Jurkat, Clone E6-1 (cell line): ENCODE results near the gene ACTL6A. TPM values are rescaled to one million over a fixed set of nuclear protein-coding genes. Genes with fewer than 3 reads are reported as not detected.
"Not testable (repeated sequence)": the region's sequence is repeated elsewhere in the genome, so short reads cannot be mapped to it uniquely, and the experiment has no call there.

Experiments
- DNase-seq: peaks from one replicate; pipeline ENCODE4 v3.0.0-alpha.2; 2011; ENCODE audit warnings: low read depth, low spot score
- H3K4me3 ChIP-seq: 2 replicates; pipeline ENCODE4 v1.5.1; 2011; ENCODE audit warnings: mild to moderate bottlenecking, low read length, control low read depth, moderate library complexity
- polyA plus RNA-seq: library from polyadenylated mRNA; unstranded; fragments of >200 nt; gene quantifications from one replicate; pipeline ENCODE4 v1.2.1, GENCODE V29; 2012; ENCODE audit warnings: missing spikeins; ENCODE audit not compliant: insufficient read length, insufficient read depth

Gene ACTL6A
- 148 TPM for polyA plus RNA-seq

DNA sequence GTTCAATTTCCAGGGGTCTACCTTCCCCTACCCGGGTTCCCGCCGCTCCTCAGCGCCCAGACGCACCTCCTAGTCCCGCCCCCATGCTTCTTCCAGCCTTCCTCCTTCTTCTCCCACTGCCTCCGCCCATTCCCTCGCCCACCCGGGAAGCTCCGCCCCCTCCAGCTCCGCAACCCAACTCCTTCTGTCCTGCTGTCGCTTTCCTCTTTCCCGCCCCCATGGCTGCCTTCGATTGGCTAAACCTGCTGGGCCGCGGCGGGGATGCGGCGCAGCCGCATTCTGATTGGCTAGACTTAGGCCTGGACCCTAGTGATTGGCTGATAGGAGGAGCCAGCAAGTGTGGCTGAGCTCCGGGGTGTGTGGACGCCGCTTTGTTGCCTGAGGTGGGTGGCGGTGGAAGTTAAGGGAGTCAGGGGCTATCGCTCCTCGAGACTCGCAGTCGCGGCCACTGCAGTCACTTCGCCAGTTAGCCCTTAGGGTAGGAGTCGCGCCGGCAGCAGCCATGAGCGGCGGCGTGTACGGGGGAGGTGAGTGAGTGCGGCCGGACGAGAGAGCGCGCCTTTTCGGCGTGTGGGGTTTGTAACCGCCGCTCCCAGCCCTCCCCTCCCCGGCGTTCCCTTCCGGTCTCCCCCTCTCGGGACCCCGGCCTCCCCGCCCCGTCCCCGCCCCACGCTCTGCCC is at the start of gene ACTL6A:
ACTL6A (plus strand) TSS at position 336 of the 680 bp plus-strand sequence; CDS start at position 503, 167 bp downstream.
- DNase-seq = peak; percentile 99
- H3K4me3 ChIP-seq = peak within 1 kb of the TSS; percentile 84

DNA sequence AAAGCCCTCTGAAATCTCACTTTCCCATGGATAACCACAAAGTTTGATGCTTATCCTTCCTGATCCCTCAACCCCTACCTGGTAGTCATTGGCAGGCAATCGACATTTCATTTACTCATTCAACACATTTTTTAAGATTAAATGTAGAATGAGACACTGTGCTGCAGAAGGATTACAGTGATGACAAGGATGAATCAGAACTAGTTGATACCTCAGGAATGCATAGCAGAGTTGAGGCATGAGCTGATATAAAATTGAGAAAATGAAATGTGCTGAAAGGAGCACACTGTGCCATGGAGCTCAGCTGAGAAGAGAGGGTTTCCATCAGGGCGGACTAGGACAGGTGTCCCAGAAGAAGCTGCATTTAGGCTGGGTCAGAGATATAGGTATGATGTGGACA is 48.9 kb upstream of the ACTL6A start:
- no peak for DNase-seq

DNA sequence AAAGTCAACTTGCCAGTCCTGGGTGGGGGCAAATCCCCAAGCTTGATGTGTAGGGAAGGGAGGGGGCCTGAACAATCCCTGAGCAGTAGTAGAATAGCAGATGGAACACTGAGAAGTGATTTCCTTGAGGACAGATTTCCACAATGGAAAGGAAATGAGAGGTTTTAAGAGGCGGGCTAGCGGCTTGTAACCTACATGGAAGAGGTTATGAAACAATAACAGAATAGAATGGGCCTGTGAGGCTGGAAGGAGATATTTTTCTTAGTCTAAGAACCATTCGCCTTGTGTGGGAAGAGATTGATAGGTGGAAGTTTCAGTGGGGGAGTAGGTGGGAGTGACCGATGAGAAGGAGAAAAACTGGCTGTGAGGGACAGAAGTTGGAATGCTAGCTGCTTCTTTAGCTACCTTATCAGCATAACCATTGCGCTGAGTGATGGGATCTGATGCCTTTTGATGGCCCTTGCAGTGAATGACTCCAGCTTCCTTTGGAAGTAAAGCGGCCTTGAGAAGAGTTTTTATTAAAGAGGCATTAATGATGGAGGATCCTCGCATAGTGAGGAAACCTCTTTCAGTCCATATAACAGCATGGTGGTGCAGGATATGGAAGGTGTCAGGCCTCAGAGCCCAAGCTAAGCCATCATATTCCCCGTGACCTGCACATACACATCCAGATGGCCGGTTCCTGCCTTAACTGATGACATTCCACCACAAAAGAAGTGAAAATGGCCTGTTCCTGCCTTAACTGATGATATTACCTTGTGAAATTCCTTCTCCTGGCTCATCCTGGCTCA is 46.1 kb upstream of the ACTL6A start:
- not testable (repeated sequence) for DNase-seq, H3K4me3 ChIP-seq

More for the DNA sequence above, 48.9 kb upstream of the ACTL6A start:
- H3K4me3 ChIP-seq = no peak overlapping the region

DNA sequence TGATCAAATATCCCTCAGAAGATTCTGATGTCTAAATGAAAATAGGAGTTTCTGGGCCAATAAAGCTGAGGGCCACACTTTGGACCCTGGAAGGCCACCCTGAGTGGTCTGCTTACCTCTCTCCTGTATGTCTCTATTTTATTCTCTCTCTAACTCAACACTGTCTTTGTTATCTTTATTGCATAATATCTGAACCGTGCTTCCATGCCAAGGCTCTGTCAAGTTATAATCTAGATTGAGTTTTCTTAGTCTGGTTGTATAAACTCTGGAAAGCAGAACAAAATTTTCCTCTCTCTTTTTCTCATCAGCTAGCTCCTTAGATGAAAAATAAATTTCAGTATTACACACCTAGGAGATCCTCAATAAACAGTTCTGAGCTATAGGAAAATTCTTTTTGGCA is 36.2 kb upstream of the ACTL6A start:
- H3K4me3 ChIP-seq = no peak overlapping the region
- no peak for DNase-seq

- no peak overlapping the region for H3K4me3 ChIP-seq
- DNase-seq = no peak
Measured at GRCh38 chr3:179526989-179527391, 35.7 kb upstream of the ACTL6A start.

GRCh38 chr3:179528772-179529171 is 34.0 kb upstream of the ACTL6A start:
- no peak overlapping the region for H3K4me3 ChIP-seq
- DNase-seq = no peak

GRCh38 chr3:179531576-179531975 is 31.1 kb upstream of the ACTL6A start:
- H3K4me3 ChIP-seq = no peak overlapping the region
- DNase-seq = no peak

DNA sequence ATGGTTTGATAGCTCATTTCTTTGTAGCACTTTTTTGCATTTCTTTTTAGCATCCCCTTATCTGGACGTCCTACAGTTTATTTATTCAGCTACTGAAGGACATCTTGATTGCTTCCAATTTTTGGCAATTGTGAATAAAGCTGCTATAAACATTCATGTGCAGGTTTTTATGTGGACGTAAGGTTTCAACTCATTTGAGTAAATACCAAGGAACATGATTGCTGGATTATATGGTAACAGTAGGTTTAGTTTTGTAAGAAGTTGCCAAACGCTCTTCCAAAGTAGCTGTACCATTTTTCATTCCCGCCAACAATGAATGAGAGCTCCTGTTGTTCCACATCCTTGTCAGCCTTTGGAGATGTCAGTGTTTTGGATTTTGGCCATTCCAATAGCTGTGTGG is 29.5 kb upstream of the ACTL6A start:
- H3K4me3 ChIP-seq = no peak overlapping the region
- no peak for DNase-seq

GRCh38 chr3:179536256-179536655 is 26.5 kb upstream of the ACTL6A start:
- no peak overlapping the region for H3K4me3 ChIP-seq
- no peak for DNase-seq

- no peak for DNase-seq
- H3K4me3 ChIP-seq = no peak overlapping the region
Measured at GRCh38 chr3:179541094-179541493, 21.6 kb upstream of the ACTL6A start.

- DNase-seq = no peak
- H3K4me3 ChIP-seq = no peak overlapping the region
Measured at GRCh38 chr3:179541596-179541995, 21.1 kb upstream of the ACTL6A start.

- H3K4me3 ChIP-seq = no peak overlapping the region
- no peak for DNase-seq
Measured at GRCh38 chr3:179542375-179542774, 20.4 kb upstream of the ACTL6A start.

DNA sequence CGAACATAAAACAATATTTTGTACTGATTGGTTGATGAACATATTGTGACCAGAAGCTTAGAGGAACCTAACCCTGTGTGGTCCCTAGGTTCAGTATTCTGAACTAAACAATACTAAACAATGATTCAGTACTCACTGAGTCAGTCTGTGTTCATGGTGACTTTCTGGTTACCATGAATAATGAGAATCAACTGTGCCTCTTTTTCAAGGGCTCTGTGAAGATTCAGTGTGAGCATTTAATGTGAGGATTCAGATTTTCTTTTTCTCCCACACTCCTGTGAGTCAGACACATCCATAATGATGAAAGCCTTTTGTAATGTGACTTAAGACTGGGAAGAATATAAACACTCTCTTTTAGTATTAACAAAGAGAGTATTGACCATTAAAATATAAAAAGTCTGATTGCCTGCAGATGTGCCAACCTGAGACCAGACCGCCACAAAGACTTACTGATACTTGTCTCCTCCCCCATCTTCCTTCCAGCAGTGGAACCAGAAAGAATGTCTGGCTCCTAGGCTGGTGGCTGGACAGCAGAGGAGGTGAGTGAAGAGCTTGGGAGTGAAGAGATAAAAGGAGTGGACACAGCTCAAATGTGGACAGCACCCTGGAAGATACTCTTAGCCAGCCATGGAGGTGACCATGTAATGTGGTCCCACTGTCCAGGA is 17.6 kb upstream of the ACTL6A start:
- no peak for DNase-seq

GRCh38 chr3:179546814-179547241 is 15.9 kb upstream of the ACTL6A start:
- no peak overlapping the region for H3K4me3 ChIP-seq
- no peak for DNase-seq

More for the DNA sequence above, 17.6 kb upstream of the ACTL6A start:
- H3K4me3 ChIP-seq = no peak overlapping the region

GRCh38 chr3:179551349-179552105 is 11.2 kb upstream of the ACTL6A start:
- H3K4me3 ChIP-seq = no peak overlapping the region
- no peak for DNase-seq

DNA sequence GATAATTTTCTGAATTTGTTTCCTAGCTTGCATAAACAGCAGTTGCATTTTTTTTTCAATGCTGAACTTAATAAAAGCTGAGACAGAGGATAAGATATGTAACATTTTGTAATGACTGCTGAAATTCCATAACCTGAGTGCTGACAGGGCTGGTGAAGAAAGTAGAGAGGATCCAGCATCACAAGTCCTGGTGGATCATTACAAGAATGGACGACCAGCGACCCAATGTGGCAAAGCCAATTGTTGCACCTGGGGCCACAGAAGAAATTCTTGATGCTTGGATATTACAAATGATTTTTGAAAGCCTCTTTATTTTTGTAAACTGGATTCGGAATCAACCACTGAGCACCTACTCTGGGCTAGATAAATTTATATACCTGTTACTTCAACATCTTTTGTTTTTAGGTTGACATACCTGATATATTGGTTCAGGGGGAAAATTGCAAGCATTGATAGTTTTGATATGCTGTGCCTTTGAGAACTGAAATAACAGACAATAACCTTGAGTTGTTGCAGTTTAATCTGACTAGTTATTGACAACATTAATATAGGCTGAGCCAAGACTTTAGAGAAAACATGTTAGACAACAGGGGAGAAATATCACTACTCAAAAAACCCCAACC is 3.9 kb upstream of the ACTL6A start:
- peak; percentile 48 for DNase-seq
- no peak overlapping the region for H3K4me3 ChIP-seq

- no peak for DNase-seq
- H3K4me3 ChIP-seq = no peak overlapping the region
Measured at GRCh38 chr3:179560791-179561190, 1.9 kb upstream of the ACTL6A start.

GRCh38 chr3:179563271-179563783 is 601 bp downstream of the ACTL6A start:
- H3K4me3 ChIP-seq = peak overlapping the region; percentile 84
- DNase-seq = peak; percentile 52

GRCh38 chr3:179565496-179565895 is 2.8 kb downstream of the ACTL6A start:
- DNase-seq = peak; percentile 28
- H3K4me3 ChIP-seq = no peak overlapping the region
